Esophagus squamous epithelium (tissue), 5 donors: Measurements from ENCODE around the gene FFAR3. TPM values are rescaled to one million over a fixed set of nuclear protein-coding genes. Genes with fewer than 3 reads are reported as not detected.

Source experiments
- DNase-seq: peaks from one replicate; lab custom pipeline; 2025; lab: John Stamatoyannopoulos, UW
- H3K27ac ChIP-seq, 4 donors: fragments of 200-600 bp; sonication (generic); one replicate each; pipeline ENCODE4 v1.5.1; 2016 to 2019; ENCODE audit warnings: mild to moderate bottlenecking in 1 of 4
- H3K27me3 ChIP-seq, 4 donors: fragments of 200-600 bp; sonication (generic); 1 replicate in 3 of 4; 2 replicates in 1 of 4; pipeline versions ENCODE4 v1.5.1 to v1.6.0; 2017 to 2021; ENCODE audit warnings: antibody characterized with exemption in 1 of 4
- H3K36me3 ChIP-seq, 3 donors: fragments of 200-600 bp; sonication (generic); one replicate each; pipeline ENCODE4 v1.5.1; 2016 to 2019
- H3K4me1 ChIP-seq, 3 donors: fragments of 200-600 bp; sonication (generic); one replicate each; pipeline ENCODE4 v1.5.1; 2017 to 2019
- H3K4me3 ChIP-seq, 4 donors: fragments of 200-600 bp; sonication (generic); 1 replicate in 3 of 4; 2 replicates in 1 of 4; pipeline ENCODE4 v1.5.1; 2016 to 2019; ENCODE audit warnings: mild to moderate bottlenecking in 2 of 4, moderate library complexity in 1 of 4
- H3K9me3 ChIP-seq, 3 donors: fragments of 200-600 bp; sonication (generic); one replicate each; pipeline ENCODE4 v1.5.1; 2016 to 2019
- CTCF ChIP-seq, 6 experiments: fragments of 450-650 bp in 4 of 6; fragments of 200-600 bp in 2 of 6; sonication (generic) in 2 of 6; IDR thresholded peaks; one replicate each; pipeline ENCODE4 v1.5.1; 2016 to 2019; ENCODE audit warnings: antibody characterized with exemption in 6 of 6, mild to moderate bottlenecking in 4 of 6, moderate library complexity in 4 of 6
- POLR2A ChIP-seq, 4 donors: fragments of 450-650 bp; IDR thresholded peaks; one replicate each; pipeline ENCODE4 v1.6.1; 2017; ENCODE audit warnings: antibody characterized with exemption in 4 of 4, mild to moderate bottlenecking in 4 of 4, moderate library complexity in 3 of 4
- WGBS, 2 donors: methylation state at CpG; one replicate each; pipeline ENCODE4 v1.1.5; 2018; 5-methylcytosine and 5-hydroxymethylcytosine counted together
- intact Hi-C: fragments of 100-400 bp; cut with DNase I; formaldehyde crosslinking; loops from one replicate; pipeline ENCODE4 v1.15.0; 2022
- total RNA-seq, 4 donors: library from RNA; depleted of rRNA; stranded (reverse); fragments of >200 nt; gene quantifications; one replicate each; pipeline ENCODE4 v1.1.0, GENCODE V29; 2016
- donor health status: DM: yes; HTN: yes; CAD: no.

FFAR3 gene
- total RNA-seq, 4 donors from 2014 or later, result not detected

- no peaks in the 10 kb centered on the region for H3K4me1 ChIP-seq
- intact Hi-C loops, result no loop called here
- H3K36me3 ChIP-seq, result no peaks in the 10 kb centered on the region
- H3K9me3 ChIP-seq, result no peaks in the 10 kb centered on the region
- peaks cover 0 to 22% (median 0%) of the 10 kb centered on the region in 4 donors for H3K27me3 ChIP-seq
- no peak for DNase-seq
- H3K27ac ChIP-seq, result no peak overlapping the region
- no peak overlapping the region for H3K4me3 ChIP-seq
- 47 to 68% methylated on average over 2 to 5 of the region's 5 CpGs for WGBS, 2 donors
- TF ChIP-seq CTCF (IDR thresholded peaks at IDR 0.05) (no peak), POLR2A (IDR thresholded peaks at IDR 0.05) (no peak)
Observed at GRCh38 chr19:35409191-35409590, 50.9 kb downstream of the FFAR3 start.

Other genes starting within 250 kb of the FFAR3 start
- 100 to 1,000 TPM; 282 to 837 (median 489) TPM for gene FXYD3, start 242.6 kb upstream of the FFAR3 start, total RNA-seq
- gene LGI4, start 223.4 kb upstream of the FFAR3 start, total RNA-seq, result 1 to 10 TPM; 1.3 to 8.2 (median 1.6) TPM
- gene FXYD1, start 219.6 kb upstream of the FFAR3 start, total RNA-seq, result 10 to 100 TPM in 2 of 4 donors, 1 to 10 TPM in 1, not detected in 1; 3.9 to 29.9 (median 10.1) TPM
- gene FXYD7, start 215.2 kb upstream of the FFAR3 start, total RNA-seq, result not detected
- 100 to 1,000 TPM in 1 of 4 donors, 10 to 100 TPM in 3; 39.3 to 146 (median 45.7) TPM for gene FXYD5, start 203.7 kb upstream of the FFAR3 start, total RNA-seq
- gene FAM187B, start 129.7 kb upstream of the FFAR3 start, total RNA-seq, result not detected
- 100 to 1,000 TPM in 1 of 4 donors, 10 to 100 TPM in 3; 36.0 to 113 (median 79.4) TPM for gene LSR, start 109.5 kb upstream of the FFAR3 start, total RNA-seq
- 10 to 100 TPM; 56.1 to 79.7 (median 59.0) TPM for gene USF2, start 89.5 kb upstream of the FFAR3 start, total RNA-seq
- gene HAMP, start 75.9 kb upstream of the FFAR3 start, total RNA-seq, result not detected
- gene MAG, start 66.3 kb upstream of the FFAR3 start, total RNA-seq, result 1 to 10 TPM in 1 of 4 donors, not detected in 3; 2.3 TPM
- gene CD22, start 29.3 kb upstream of the FFAR3 start, total RNA-seq, result 1 to 10 TPM in 2 of 4 donors, under 1 TPM in 2; 0.11 to 6.1 (median 1.9) TPM
- gene FFAR1, start 10.6 kb upstream of the FFAR3 start, total RNA-seq, result not detected
- gene GPR42, start 12.6 kb downstream of the FFAR3 start, total RNA-seq, result not detected
- gene FFAR2, start 89.8 kb downstream of the FFAR3 start, total RNA-seq, result 1 to 10 TPM in 1 of 4 donors, under 1 TPM in 2, not detected in 1; 0.49 to 2.5 (median 0.56) TPM
- gene KRTDAP, start 132.0 kb downstream of the FFAR3 start, total RNA-seq, result 100 to 1,000 TPM in 2 of 4 donors, 10 to 100 TPM in 1, 1 to 10 TPM in 1; 4.6 to 656 (median 111) TPM
- 100 to 1,000 TPM in 3 of 4 donors, 10 to 100 TPM in 1; 81.6 to 449 (median 257) TPM for gene DMKN, start 155.2 kb downstream of the FFAR3 start, total RNA-seq
- gene SBSN, start 169.9 kb downstream of the FFAR3 start, total RNA-seq, result 1,000 to 10,000 TPM in 1 of 4 donors, 100 to 1,000 TPM in 2, 10 to 100 TPM in 1; 58.2 to 1,096 (median 541) TPM
- not detected for gene GAPDHS, start 175.0 kb downstream of the FFAR3 start, total RNA-seq
- 100 to 1,000 TPM in 1 of 4 donors, 10 to 100 TPM in 3; 68.1 to 119 (median 89.6) TPM for gene TMEM147, start 187.2 kb downstream of the FFAR3 start, total RNA-seq
- gene ATP4A, start 205.2 kb downstream of the FFAR3 start, total RNA-seq, result under 1 TPM in 1 of 4 donors, not detected in 3; 0.18 TPM
- gene PMIS2, start 227.7 kb downstream of the FFAR3 start, total RNA-seq, result not detected